ENCODE results near the gene CAP1. TPM values are rescaled to one million over a fixed set of nuclear protein-coding genes. Genes with fewer than 3 reads are reported as not detected.

The CAP1 gene
- total RNA-seq, 4 donors from 2014 or later = 177 to 419 (median 283) TPM

DNA sequence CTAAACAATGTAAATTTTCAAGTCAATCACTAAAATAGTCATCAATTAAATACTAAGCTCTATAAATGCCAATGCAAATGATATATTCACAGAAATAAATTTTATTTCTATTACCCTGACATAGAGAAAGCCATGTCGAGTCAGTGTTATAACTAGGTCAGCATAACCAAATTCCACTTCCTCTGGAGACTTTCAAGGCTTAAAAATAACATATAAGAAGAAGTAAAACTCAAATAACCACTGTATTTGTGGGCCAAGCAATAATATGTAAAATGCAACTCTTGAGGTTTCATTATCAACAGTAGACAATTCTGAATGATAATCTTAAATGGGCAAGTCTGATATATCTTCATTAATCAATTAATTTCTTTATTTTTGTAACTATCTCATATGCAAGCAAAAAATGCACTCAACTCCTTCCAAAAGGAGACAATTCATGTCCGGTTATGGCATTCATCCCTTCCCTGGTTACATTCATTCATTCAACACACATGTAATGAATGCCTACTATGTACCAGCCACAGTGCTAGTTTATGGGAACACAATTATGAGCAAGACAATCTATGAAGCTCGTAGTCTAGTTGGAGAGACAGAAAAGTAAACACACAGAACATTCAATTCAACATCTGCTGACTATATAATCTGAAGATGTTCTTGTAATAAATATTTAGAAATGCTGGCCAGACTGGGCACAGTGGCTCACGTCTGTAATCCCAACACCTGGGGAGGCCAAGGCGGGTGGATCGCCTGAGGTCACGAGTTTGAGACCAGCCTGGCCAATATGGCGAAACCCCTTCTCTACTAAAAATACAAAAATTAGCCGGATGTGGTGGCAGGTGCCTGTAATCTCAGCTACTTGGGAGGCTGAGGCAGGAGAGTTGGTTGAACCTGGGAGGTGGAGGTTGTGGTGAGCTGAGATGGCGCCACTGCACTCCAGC lies 37.1 kb upstream of the CAP1 start:
- TF ChIP-seq, protein P1, sequence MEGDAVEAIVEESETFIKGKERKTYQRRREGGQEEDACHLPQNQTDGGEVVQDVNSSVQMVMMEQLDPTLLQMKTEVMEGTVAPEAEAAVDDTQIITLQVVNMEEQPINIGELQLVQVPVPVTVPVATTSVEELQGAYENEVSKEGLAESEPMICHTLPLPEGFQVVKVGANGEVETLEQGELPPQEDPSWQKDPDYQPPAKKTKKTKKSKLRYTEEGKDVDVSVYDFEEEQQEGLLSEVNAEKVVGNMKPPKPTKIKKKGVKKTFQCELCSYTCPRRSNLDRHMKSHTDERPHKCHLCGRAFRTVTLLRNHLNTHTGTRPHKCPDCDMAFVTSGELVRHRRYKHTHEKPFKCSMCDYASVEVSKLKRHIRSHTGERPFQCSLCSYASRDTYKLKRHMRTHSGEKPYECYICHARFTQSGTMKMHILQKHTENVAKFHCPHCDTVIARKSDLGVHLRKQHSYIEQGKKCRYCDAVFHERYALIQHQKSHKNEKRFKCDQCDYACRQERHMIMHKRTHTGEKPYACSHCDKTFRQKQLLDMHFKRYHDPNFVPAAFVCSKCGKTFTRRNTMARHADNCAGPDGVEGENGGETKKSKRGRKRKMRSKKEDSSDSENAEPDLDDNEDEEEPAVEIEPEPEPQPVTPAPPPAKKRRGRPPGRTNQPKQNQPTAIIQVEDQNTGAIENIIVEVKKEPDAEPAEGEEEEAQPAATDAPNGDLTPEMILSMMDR (IDR thresholded peaks at IDR 0.05; ENCODE audit: low read depth) = no peak

DNA sequence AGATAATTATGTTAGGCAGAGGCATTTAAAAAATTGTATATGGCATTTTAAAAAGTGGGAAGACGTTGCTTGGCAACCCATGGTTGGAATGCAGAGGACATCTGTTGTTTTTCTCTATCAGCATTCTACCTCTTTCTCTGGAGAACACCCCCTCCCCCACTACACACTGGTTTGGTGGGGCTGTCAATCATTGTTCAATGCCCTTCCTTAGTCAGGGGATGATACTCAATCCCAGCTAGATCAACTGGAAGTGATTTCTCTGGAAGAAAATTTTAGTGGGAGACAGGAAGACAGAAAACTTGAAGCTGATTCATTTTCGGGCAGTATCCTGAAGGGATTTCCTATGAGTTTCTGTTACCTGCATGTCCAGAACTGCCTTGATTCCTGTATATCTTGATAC lies 35.7 kb upstream of the CAP1 start:
- TF ChIP-seq, protein P1 (IDR thresholded peaks at IDR 0.05; ENCODE audit: low read depth) = no peak

GRCh38 chr1:40011198-40011597 lies 29.3 kb upstream of the CAP1 start:
- TF ChIP-seq, protein P1 (IDR thresholded peaks at IDR 0.05; ENCODE audit: low read depth) = no peak

- TF ChIP-seq, protein P1 (IDR thresholded peaks at IDR 0.05; ENCODE audit: low read depth) = no peak
Measured at GRCh38 chr1:40014253-40014706, 26.2 kb upstream of the CAP1 start.

DNA sequence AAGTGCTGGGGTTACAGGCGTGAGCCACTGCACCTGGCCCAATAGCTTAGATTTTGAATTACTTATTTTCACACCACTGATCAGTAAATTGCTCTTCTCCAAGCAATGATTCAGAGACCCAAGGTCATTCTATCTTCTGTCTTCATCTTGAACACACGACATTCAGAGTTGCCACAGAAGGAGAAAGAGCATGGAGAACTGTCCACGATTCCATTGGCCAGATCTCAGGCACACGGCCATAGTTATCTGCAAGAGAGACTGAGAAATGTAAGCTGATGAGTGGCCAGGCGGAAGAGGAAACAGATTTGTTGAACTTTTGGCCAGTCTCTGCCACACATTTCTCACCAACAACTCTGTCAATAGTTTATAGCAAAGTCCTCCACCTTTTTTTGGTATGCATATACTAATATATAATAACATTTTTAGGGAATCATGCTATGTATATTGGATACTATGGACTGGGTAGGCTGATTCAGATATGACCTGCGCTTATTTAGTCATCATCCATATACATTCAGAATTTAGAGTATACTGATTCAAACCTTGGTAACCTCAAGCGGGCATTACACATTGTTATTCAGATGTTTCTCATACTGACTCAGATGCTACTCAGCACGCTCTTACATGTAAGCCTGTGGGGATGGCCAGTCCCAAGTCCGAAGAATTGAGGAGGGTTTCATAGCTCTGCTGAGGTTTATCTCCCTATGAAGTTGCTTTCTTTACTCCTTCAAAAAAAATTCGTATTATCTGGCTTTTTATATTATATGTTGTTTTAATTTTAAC lies 25.5 kb upstream of the CAP1 start:
- TF ChIP-seq, protein P1 (IDR thresholded peaks at IDR 0.05; ENCODE audit: low read depth) = no peak

DNA sequence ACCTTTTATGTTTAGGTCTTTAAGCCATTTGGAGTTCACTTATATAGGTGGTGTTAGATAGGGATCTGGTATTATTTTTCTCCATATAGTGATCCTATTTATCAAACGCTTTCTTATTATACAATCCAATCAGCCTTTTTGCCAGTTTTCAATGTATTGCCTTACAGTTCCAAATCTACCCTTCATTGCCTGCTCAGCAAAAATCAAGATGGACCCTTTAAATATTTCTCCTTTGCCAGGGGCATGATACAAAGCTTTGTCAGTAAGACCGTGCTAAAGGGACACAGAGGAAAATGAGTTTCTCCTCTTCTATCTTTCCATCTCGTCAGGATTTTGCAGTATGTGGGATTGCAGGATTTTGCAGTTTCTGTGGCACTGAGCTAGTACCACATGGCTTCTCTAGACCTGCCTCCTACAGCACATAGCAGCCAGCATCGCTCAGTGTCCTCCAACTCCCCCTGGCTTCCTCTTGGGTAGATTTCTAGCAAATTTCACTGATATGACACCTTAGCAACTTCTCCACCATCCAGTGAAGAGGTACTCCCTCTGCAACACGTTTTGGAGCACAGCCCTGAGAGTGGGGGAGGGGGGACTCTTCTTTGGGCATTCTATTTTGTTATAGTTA lies 22.5 kb upstream of the CAP1 start:
- TF ChIP-seq, protein P1 (IDR thresholded peaks at IDR 0.05; ENCODE audit: low read depth) = no peak
